ENCODE data around the gene GPR39. TPM values are rescaled to one million over a fixed set of nuclear protein-coding genes. Genes with fewer than 3 reads are reported as not detected.

The GPR39 gene
- total RNA-seq, 1 donor from 2014 or later, result 9.0 TPM

GRCh38 chr2:132496555-132496954, 80.0 kb downstream of the GPR39 start:
- no peak for DNase-seq (ENCODE audit: low read depth)
- TF ChIP-seq CTCF (conservative IDR thresholded peaks at IDR 0.05; ENCODE audit: low read depth, low read length), result no peak
- H3K4me3 ChIP-seq (ENCODE audit: low read depth, low read length), result no peak overlapping the region

- no peak for DNase-seq (ENCODE audit: low read depth)
- no peak overlapping the region for H3K4me3 ChIP-seq (ENCODE audit: low read depth, low read length)
- no peak for TF ChIP-seq CTCF (conservative IDR thresholded peaks at IDR 0.05; ENCODE audit: low read depth, low read length)
Measured at GRCh38 chr2:132497591-132497990, 81.0 kb downstream of the GPR39 start.

- no peak for TF ChIP-seq CTCF (conservative IDR thresholded peaks at IDR 0.05; ENCODE audit: low read depth, low read length)
- DNase-seq (ENCODE audit: low read depth), result no peak
Measured at GRCh38 chr2:132503701-132504100, 87.1 kb downstream of the GPR39 start.

GRCh38 chr2:132515010-132515409, 98.4 kb downstream of the GPR39 start:
- no peak overlapping the region for H3K4me3 ChIP-seq (ENCODE audit: low read depth, low read length)

More at GRCh38 chr2:132503701-132504100, 87.1 kb downstream of the GPR39 start:
- no peak overlapping the region for H3K4me3 ChIP-seq (ENCODE audit: low read depth, low read length)

DNA sequence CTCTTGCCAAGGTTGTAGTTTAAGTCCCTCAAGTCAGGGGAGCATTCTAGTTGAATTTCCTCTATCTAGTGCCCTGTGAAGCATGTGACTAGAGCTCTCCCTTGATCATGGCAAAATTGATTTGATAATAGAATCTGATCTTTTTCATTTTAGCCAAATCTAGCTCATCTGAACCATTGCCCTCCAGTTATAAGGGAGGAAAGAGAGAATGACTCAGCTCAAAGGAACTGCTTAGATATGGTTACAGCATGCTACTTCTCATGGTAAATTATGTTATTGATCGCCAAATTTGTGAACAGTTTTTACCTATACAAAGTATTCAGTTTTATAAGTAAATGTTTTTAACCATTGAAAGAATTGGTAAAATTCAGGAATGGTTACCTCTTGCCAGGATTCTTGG, 100.8 kb downstream of the GPR39 start:
- no peak overlapping the region for H3K4me3 ChIP-seq (ENCODE audit: low read depth, low read length)
- DNase-seq (ENCODE audit: low read depth), result no peak
- no peak for TF ChIP-seq CTCF (conservative IDR thresholded peaks at IDR 0.05; ENCODE audit: low read depth, low read length)

More at GRCh38 chr2:132515010-132515409, 98.4 kb downstream of the GPR39 start:
- no peak for DNase-seq (ENCODE audit: low read depth)
- TF ChIP-seq CTCF (conservative IDR thresholded peaks at IDR 0.05; ENCODE audit: low read depth, low read length), result no peak

DNA sequence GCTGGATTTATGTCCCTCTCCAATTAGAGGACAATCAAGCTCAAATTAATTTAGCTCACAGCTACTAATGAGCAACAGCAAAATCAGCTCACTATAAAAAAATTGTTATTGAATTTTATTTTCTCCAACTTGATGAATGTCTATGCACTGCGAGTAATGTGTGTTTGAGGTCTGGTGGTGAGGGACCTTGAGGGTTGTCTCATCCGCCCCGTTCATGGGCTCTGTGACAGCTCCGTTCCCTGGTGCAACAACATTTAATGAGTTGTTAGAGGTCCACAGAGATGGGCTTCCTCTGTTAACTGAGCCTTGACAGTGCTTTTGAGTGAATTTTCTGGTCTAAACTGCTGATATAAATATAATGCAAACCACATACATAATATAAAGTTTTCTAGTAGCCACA, 101.7 kb downstream of the GPR39 start:
- no peak overlapping the region for H3K4me3 ChIP-seq (ENCODE audit: low read depth, low read length)
- TF ChIP-seq CTCF (conservative IDR thresholded peaks at IDR 0.05; ENCODE audit: low read depth, low read length), result no peak
- DNase-seq (ENCODE audit: low read depth), result no peak

GRCh38 chr2:132519566-132519965, 103.0 kb downstream of the GPR39 start:
- no peak overlapping the region for H3K4me3 ChIP-seq (ENCODE audit: low read depth, low read length)
- no peak for TF ChIP-seq CTCF (conservative IDR thresholded peaks at IDR 0.05; ENCODE audit: low read depth, low read length)

More at GRCh38 chr2:132519566-132519965, 103.0 kb downstream of the GPR39 start:
- DNase-seq (ENCODE audit: low read depth), result no peak
